Mammary epithelial cell (primary cell): ENCODE data around the gene RNF157.

Experiments
- CTCF ChIP-seq, 2 donors: IDR thresholded peaks in 1 of 2; conservative IDR thresholded peaks in 1 of 2; 2 replicates each; pipeline ENCODE4 v1.5.1; 2011 to 2012; ENCODE audit warnings: inconsistent platforms in 2 of 2, low read length in 2 of 2, mild to moderate bottlenecking in 2 of 2, control low read depth in 1 of 2, low read depth in 1 of 2; ENCODE audit not compliant: insufficient read depth in 1 of 2; ENCODE audit errors: extremely low read depth in 1 of 2
- EZH2 ChIP-seq: IDR thresholded peaks from 2 replicates; pipeline ENCODE4 v1.6.1; 2012; ENCODE audit warnings: low read length, inconsistent platforms, borderline replicate concordance

- no peak for TF ChIP-seq CTCF (conservative IDR thresholded peaks at IDR 0.05 in 1 of 2, IDR thresholded peaks at IDR 0.05 in 1 of 2; ENCODE audit: extremely low read depth in 1 of 2, insufficient read depth in 1 of 2, low read depth in 1 of 2, low read length in 2 of 2)
- TF ChIP-seq EZH2: no peak
Observed at GRCh38 chr17:76179496-76180467, 60.5 kb downstream of the RNF157 start.
